HG03039 (cell line): ENCODE results near the gene IFNB1.

Experiments
- ATAC-seq: cut with Tn5 transposase; IDR thresholded peaks from one replicate; pipeline ENCODE4 v1.9.1; 2021; ENCODE audit warnings: mild to moderate bottlenecking, moderate library complexity; ENCODE audit not compliant: unreplicated experiment

The IFNB1 gene

GRCh38 chr9:21077781-21078180, at the start of gene IFNB1:
IFNB1 (minus strand) TSS chr9:21077942; CDS start chr9:21077869, 73 bp downstream.
- no peak for ATAC-seq

- peak; percentile 69 for ATAC-seq
These were observed 44.0 kb upstream of the IFNB1 start for GRCh38 chr9:21121595-21122251.

DNA sequence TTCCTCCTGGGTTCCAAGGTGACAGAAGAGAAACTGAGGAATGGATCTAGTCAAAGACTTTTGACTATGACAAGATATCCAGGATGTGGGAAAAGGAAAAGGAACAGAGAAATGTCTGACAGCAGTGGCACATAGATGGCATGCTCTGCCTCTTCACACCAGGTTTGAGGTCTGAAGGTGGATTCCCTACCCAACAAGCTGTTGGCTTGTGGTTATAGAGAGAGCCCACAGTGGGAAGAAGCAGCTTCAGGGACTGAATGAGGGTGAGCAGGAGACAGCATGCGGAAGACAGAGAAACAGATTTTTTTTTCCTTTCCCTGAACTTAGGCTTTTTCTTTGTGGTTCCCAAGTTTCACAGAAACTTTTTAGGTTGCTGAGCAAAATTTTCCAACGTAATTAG, 43.3 kb upstream of the IFNB1 start:
- ATAC-seq, result no peak

GRCh38 chr9:21119093-21119770, 41.5 kb upstream of the IFNB1 start:
- ATAC-seq, result peak; percentile 42

DNA sequence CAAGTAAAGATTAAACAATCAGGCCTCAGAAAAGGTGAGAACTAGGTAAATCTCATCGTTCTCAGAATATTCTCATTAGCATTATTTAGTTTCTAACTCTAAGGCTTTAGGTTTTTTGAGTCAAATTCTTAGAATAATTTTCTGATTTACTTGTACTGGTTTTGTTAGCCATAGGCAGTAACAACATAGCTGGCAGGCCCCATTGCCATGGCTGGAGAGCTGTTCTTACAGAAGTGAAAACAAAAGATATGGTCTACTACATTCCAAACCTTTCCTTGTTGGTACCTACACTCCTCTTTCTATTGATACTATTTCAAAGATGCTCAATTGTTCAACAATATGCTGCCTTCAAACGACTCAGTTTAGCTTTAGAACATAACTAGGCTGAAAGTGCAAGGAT, 36.6 kb upstream of the IFNB1 start:
- ATAC-seq, result no peak

GRCh38 chr9:21110708-21111576, 33.2 kb upstream of the IFNB1 start:
- peak; percentile 96 for ATAC-seq

- no peak for ATAC-seq
These were observed 27.0 kb upstream of the IFNB1 start for GRCh38 chr9:21104787-21105186.

DNA sequence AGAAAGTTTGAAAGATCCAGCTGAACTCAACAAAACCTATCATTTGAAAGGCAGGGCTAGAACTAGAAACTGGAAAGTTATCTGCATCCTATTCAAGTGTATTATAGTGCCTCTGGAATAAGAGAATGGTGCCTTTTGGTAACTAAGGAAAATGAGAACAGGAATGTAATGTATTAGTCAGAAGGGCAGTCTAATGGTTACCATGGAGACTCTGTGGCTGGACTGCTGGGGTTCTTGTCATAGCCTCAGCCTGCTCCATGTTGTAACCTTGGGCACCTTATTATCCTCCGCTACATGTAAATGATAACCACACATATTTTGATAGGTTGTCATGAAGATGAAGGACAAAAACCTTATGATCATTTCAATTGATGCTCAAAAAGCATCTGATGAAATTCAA, 24.6 kb upstream of the IFNB1 start:
- no peak for ATAC-seq

- ATAC-seq, result no peak
These were observed 20.1 kb upstream of the IFNB1 start for GRCh38 chr9:21097817-21098216.

GRCh38 chr9:21096901-21097255, 19.1 kb upstream of the IFNB1 start:
- ATAC-seq, result no peak

- peak; percentile 80 for ATAC-seq
These were observed 18.6 kb upstream of the IFNB1 start for GRCh38 chr9:21096172-21096900.

DNA sequence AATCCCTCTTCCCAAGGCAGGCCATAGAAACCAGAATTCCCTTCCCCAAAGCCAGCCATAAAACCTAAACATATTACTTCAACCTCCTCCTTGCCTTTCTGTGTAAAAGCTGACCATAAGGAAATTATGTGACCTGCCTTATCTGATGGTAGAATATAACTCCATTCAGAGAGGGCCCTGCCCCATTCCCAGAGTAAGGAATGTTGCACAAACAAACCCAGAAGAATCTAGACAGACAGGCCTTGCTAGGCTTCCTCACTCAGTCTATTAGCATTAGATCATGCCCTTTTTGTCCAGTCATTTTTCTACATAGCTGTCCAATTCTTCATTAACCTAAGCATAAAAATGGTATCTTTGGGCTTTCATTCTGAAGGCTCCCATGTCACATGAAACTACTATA, 17.8 kb upstream of the IFNB1 start:
- ATAC-seq, result no peak

DNA sequence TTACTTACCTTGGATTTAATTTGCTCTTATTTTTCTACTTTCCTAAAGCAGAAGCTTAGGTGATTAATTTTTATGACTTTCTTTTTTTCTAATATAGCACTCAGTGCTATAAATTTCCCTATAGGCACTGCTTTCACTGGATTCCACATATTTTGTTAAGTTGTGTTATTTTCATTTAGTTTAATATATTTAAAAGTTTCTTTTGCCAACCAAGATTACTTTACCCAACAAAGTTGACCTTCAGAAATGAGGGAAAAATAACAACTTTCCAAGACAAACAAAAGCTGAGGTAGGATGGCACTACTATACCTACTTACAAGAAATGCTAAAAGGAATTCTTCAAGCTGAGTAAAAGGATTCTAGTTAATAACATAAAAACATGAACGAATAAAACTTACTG, 8.8 kb upstream of the IFNB1 start:
- ATAC-seq, result no peak

DNA sequence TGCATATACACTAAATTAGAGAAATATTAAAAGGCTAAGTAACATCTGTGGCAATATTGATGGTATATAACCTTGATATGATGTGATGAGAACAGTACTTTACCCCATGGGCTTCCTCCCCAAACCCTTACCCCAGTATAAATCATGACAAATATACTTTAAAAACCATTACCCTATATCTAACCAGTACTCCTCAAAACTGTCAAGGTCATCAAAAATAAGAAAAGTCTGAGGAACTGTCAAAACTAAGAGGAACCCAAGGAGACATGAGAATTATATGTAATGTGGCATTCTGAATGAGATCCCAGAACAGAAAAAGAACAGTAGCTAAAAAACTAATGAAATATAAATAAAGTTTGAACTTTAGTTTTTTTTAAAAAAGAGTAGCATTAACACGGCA, 7.3 kb upstream of the IFNB1 start:
- no peak for ATAC-seq

DNA sequence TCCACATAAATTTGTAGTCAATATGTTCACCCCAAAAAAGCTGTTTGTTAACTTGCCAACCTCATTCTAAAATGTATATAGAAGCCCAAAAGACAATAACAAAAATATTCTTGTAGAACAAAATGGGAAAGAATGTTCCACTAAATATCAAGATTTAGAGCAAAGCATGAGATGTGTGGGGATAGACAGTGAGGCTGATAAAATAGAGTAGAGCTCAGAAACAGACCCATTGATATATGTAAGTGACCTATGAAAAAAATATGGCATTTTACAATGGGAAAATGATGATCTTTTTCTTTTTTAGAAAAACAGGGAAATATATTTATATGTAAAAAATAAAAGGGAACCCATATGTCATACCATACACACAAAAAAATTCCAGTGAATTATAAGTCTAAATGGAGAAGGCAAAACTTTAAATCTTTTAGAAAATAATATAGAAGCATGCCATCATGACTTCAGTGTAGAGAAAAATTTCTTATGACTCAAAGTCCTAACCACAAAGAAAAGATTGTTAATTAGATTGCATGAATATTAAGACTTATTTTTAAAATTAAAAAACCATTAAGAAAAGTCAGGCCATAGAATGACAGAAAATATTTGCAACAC, 6.6 kb upstream of the IFNB1 start:
- no peak for ATAC-seq

DNA sequence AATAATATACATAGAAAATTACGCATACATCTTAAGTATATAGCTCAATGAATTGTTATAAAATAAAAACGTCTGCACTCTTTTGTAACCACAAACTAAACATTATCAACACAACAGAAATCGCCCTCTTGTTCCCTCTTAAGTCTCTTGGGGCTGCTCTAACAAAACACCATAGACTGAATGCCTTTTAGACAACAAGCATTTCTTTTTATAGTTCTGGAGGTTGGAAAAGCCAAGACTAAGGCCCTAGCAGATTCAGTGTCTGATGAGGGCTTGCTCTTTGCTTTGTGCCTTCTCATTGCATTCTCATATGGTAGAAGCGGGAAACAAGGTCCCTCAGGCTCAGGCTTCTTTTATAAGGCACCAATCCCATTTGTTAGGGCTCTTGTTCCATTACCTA, 4.9 kb upstream of the IFNB1 start:
- ATAC-seq, result no peak

- no peak for ATAC-seq
These were observed 4.3 kb upstream of the IFNB1 start for GRCh38 chr9:21081999-21082398.

- ATAC-seq, result no peak
These were observed 3.7 kb upstream of the IFNB1 start for GRCh38 chr9:21081451-21081850.

GRCh38 chr9:21080793-21081192, 3.1 kb upstream of the IFNB1 start:
- ATAC-seq, result no peak

DNA sequence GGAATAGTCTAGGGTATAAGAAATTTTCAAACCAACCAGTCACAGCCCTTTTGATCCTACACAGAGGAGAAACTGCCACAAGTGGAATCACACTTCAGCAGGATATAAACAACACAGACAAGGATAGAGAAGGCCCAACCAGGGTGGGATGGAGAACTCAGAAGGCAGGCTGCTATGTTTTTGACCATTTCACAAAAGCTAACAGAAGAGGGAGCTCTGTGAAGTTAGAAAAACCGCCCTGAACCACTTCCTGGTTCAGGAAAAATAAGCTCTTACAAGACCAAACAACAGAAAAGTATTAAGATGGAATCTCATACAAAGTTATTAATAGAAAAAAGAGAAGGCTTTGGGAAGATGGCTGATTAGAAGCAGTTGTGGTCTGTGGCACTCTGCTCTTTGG, 960 bp upstream of the IFNB1 start:
- ATAC-seq, result no peak

DNA sequence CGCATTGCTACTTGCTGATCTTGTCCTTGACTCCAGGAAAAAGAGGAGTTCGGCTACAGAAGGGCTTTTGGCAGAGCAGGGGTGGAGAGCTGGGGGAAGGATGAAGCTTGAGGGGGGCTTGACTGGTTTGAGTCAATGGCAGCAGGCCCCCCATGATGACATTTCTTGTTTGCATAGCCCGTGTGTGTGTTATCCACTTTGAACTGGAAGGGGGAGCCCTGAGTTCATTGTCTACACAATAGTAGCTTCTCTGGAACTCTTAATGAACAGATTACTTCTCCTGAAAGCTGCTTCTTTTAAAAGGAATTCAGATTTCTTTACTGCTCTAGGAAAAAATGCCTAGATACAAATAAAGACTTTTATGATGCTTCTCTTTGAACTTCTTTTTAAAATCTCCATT, 2.3 kb downstream of the IFNB1 start:
- no peak for ATAC-seq
